SW 1271 (cell line): ENCODE results near the gene CNST.
"Not testable (repeated sequence)": the region's sequence is repeated elsewhere in the genome, so short reads cannot be mapped to it uniquely, and the experiment has no call there.

Experiments used
- DNase-seq, 2 experiments: peaks; one replicate each; lab custom pipeline; 2025; lab: John Stamatoyannopoulos, UW

The CNST gene

GRCh38 chr1:246677842-246678241 lies 111.6 kb downstream of the CNST start:
- no peak for DNase-seq

- no peak for DNase-seq
These were observed 112.8 kb downstream of the CNST start for GRCh38 chr1:246678816-246679793.

- no peak for DNase-seq
These were observed 113.5 kb downstream of the CNST start for GRCh38 chr1:246679794-246680177.

- DNase-seq = no peak
These were observed 113.9 kb downstream of the CNST start for GRCh38 chr1:246680190-246680589.

- no peak for DNase-seq
These were observed 114.5 kb downstream of the CNST start for GRCh38 chr1:246680696-246681130.

GRCh38 chr1:246681900-246682895 lies 115.9 kb downstream of the CNST start:
- no peak for DNase-seq

- DNase-seq = no peak
These were observed 117.3 kb downstream of the CNST start for GRCh38 chr1:246683521-246683920.

GRCh38 chr1:246687002-246687401 lies 120.7 kb downstream of the CNST start:
- DNase-seq = no peak

GRCh38 chr1:246689409-246690008 lies 123.3 kb downstream of the CNST start:
- peak; percentile 78 to 90 for DNase-seq

- DNase-seq = no peak
These were observed 123.8 kb downstream of the CNST start for GRCh38 chr1:246690100-246690499.

- no peak for DNase-seq
These were observed 125.6 kb downstream of the CNST start for GRCh38 chr1:246691622-246692495.

- DNase-seq = not testable (repeated sequence)
These were observed 128.1 kb downstream of the CNST start for GRCh38 chr1:246694213-246694895.

- DNase-seq = no peak
These were observed 128.9 kb downstream of the CNST start for GRCh38 chr1:246695136-246695535.

- no peak for DNase-seq
These were observed 129.4 kb downstream of the CNST start for GRCh38 chr1:246695666-246696065.

- no peak for DNase-seq
These were observed 132.3 kb downstream of the CNST start for GRCh38 chr1:246698466-246699094.

- DNase-seq = peak; percentile 86 to 97
These were observed 133.0 kb downstream of the CNST start for GRCh38 chr1:246699095-246699735.

- DNase-seq = no peak
These were observed 137.3 kb downstream of the CNST start for GRCh38 chr1:246703581-246703980.

- DNase-seq = peak in 1 of 2 experiments; percentile 66
These were observed 139.1 kb downstream of the CNST start for GRCh38 chr1:246705368-246705767.

GRCh38 chr1:246708166-246708565 lies 141.9 kb downstream of the CNST start:
- DNase-seq = no peak
